SK-N-SH treated with all-trans-retinoic acid at 6 μM for 48 hours (cell line): ENCODE results near the gene VPS35L.
"Not testable (repeated sequence)": the region's sequence is repeated elsewhere in the genome, so short reads cannot be mapped to it uniquely, and the experiment has no call there.

ENCODE experiments used
- GLIS3 ChIP-seq: fragments of 250-450 bp; sonication (Bioruptor Pico); IDR thresholded peaks from 2 replicates; pipeline ENCODE4 v1.5.0; 2020; ENCODE audit warnings: mild to moderate bottlenecking, moderate library complexity
- OSR1 ChIP-seq: fragments of 250-450 bp; sonication (Bioruptor Pico); IDR thresholded peaks from 2 replicates; pipeline ENCODE4 v1.8.0; 2022; ENCODE audit warnings: moderate library complexity, mild to moderate bottlenecking, inconsistent platforms
- RARB ChIP-seq: fragments of 250-450 bp; sonication (Bioruptor Pico); IDR thresholded peaks from 2 replicates; pipeline ENCODE4 v1.8.0; 2021; ENCODE audit warnings: mild to moderate bottlenecking, moderate library complexity
- TCF4 ChIP-seq: fragments of 250-450 bp; sonication (Bioruptor Pico); IDR thresholded peaks from 2 replicates; pipeline ENCODE4 v1.8.0; 2021; ENCODE audit warnings: mild to moderate bottlenecking, moderate library complexity, borderline replicate concordance
- TOX ChIP-seq: fragments of 250-450 bp; sonication (Bioruptor Pico); IDR thresholded peaks from 2 replicates; pipeline ENCODE4 v1.8.0; 2021; ENCODE audit warnings: mild to moderate bottlenecking, moderate library complexity, borderline replicate concordance
- ZNF8 ChIP-seq: fragments of 450-650 bp; formaldehyde crosslinking; IDR thresholded peaks from 2 replicates; pipeline ENCODE4 v1.5.0; 2020; ENCODE audit warnings: mild to moderate bottlenecking, moderate library complexity
- TF ChIP-seq, protein P1 (sequence below): fragments of 250-450 bp; sonication (Bioruptor Pico); IDR thresholded peaks from 2 replicates; pipeline ENCODE4 v1.5.1; 2020; ENCODE audit warnings: low read depth, mild to moderate bottlenecking, moderate library complexity
- TF ChIP-seq, protein P2 (sequence below): fragments of 250-450 bp; sonication (Bioruptor Pico); IDR thresholded peaks from 2 replicates; pipeline ENCODE4 v1.8.0; 2021; ENCODE audit warnings: low read depth, mild to moderate bottlenecking, moderate library complexity, borderline replicate concordance
- TF ChIP-seq, protein P3 (sequence below): fragments of 250-450 bp; sonication (Bioruptor Pico); IDR thresholded peaks from 2 replicates; pipeline ENCODE4 v1.8.0; 2020; ENCODE audit warnings: mild to moderate bottlenecking, moderate library complexity, borderline replicate concordance

DNA sequence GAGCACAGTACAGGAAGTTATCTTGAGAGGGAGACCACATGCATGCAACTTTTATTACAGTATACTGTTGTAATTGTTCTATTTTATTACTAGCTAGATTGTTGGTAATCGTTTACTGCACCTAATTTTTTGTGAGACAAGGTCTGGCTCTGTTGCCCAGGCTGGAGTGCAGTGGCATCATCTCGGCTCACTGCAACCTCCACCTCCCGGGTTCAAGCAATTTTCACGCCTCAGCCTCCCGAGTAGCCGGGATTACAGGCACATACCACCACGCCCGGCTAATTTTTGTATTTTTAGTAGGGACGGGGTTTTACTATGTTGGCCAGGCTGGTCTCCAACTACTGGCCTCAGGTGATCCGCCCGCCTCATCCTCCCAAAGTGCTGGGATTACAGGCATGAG lies 161.2 kb downstream of the VPS35L start:
- TF ChIP-seq, protein P1, sequence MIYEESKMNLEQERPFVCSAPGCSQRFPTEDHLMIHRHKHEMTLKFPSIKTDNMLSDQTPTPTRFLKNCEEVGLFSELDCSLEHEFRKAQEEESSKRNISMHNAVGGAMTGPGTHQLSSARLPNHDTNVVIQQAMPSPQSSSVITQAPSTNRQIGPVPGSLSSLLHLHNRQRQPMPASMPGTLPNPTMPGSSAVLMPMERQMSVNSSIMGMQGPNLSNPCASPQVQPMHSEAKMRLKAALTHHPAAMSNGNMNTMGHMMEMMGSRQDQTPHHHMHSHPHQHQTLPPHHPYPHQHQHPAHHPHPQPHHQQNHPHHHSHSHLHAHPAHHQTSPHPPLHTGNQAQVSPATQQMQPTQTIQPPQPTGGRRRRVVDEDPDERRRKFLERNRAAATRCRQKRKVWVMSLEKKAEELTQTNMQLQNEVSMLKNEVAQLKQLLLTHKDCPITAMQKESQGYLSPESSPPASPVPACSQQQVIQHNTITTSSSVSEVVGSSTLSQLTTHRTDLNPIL (CRISPR knock-in tag), result not testable (repeated sequence)
- TF ChIP-seq, protein P2, sequence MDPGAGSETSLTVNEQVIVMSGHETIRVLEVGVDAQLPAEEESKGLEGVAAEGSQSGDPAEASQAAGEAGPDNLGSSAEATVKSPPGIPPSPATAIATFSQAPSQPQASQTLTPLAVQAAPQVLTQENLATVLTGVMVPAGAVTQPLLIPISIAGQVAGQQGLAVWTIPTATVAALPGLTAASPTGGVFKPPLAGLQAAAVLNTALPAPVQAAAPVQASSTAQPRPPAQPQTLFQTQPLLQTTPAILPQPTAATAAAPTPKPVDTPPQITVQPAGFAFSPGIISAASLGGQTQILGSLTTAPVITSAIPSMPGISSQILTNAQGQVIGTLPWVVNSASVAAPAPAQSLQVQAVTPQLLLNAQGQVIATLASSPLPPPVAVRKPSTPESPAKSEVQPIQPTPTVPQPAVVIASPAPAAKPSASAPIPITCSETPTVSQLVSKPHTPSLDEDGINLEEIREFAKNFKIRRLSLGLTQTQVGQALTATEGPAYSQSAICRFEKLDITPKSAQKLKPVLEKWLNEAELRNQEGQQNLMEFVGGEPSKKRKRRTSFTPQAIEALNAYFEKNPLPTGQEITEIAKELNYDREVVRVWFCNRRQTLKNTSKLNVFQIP, result not testable (repeated sequence)
- TF ChIP-seq GLIS3, OSR1, TCF4, RARB, ZNF8, TOX (CRISPR knock-in tag): not testable (repeated sequence)
- TF ChIP-seq, protein P3, sequence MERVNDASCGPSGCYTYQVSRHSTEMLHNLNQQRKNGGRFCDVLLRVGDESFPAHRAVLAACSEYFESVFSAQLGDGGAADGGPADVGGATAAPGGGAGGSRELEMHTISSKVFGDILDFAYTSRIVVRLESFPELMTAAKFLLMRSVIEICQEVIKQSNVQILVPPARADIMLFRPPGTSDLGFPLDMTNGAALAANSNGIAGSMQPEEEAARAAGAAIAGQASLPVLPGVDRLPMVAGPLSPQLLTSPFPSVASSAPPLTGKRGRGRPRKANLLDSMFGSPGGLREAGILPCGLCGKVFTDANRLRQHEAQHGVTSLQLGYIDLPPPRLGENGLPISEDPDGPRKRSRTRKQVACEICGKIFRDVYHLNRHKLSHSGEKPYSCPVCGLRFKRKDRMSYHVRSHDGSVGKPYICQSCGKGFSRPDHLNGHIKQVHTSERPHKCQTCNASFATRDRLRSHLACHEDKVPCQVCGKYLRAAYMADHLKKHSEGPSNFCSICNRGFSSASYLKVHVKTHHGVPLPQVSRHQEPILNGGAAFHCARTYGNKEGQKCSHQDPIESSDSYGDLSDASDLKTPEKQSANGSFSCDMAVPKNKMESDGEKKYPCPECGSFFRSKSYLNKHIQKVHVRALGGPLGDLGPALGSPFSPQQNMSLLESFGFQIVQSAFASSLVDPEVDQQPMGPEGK, result not testable (repeated sequence)
